ENCODE measurements around the gene SPTBN2. TPM values are rescaled to one million over a fixed set of nuclear protein-coding genes. Genes with fewer than 3 reads are reported as not detected.
A peak's percentile ranks its signal among the peaks of the same experiment; 100 is the strongest.

The SPTBN2 gene
- total RNA-seq, 4 donors from 2014 or later: 435 to 663 (median 597) TPM

DNA sequence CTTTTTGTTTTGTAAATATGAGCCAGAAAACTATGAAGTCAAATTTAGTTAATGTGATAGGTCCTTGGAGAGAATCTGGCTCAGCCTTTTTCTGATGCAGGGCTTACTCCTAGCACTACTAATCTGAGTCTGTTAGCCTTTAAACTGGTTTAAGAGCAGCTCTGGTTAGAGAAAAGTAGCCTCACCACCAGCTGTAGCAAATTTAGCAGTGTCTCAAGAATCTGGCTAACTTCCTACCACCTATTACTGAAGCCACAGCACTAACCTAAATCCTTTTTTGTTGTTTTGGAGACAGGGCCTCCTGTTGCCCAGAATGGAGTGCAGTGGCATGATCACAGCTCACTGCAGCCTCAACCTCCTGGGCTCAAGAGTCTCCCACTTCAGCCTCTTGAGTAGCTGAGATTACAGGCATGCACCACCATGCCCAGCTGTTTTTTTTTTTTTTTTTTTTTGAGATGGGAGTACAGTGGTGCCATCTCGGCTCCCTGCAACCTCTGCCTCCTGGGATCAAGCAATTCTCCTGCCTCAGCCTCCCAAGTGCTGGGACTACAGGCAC lies 65.2 kb downstream of the SPTBN2 start:
- intact Hi-C loops (cut with DNase I; ENCODE audit: low total_unique reads): no loop called here

GRCh38 chr11:66659763-66660162 lies 69.3 kb downstream of the SPTBN2 start:
- WGBS, 2 donors: 57 to 64% methylated on average over 2 of the region's 2 CpGs
- no peak overlapping the region for H3K4me3 ChIP-seq (ENCODE audit: low read depth, poor library complexity, severe bottlenecking)
- TF ChIP-seq, protein P1, sequence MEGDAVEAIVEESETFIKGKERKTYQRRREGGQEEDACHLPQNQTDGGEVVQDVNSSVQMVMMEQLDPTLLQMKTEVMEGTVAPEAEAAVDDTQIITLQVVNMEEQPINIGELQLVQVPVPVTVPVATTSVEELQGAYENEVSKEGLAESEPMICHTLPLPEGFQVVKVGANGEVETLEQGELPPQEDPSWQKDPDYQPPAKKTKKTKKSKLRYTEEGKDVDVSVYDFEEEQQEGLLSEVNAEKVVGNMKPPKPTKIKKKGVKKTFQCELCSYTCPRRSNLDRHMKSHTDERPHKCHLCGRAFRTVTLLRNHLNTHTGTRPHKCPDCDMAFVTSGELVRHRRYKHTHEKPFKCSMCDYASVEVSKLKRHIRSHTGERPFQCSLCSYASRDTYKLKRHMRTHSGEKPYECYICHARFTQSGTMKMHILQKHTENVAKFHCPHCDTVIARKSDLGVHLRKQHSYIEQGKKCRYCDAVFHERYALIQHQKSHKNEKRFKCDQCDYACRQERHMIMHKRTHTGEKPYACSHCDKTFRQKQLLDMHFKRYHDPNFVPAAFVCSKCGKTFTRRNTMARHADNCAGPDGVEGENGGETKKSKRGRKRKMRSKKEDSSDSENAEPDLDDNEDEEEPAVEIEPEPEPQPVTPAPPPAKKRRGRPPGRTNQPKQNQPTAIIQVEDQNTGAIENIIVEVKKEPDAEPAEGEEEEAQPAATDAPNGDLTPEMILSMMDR (IDR thresholded peaks at IDR 0.05): no peak
- no peak for TF ChIP-seq POLR2A (IDR thresholded peaks at IDR 0.05)
- intact Hi-C loops (cut with DNase I; ENCODE audit: low total_unique reads): no loop called here
- DNase-seq (ENCODE audit: low spot score in 2 of 2): no peak

More for the DNA sequence above, 65.2 kb downstream of the SPTBN2 start:
- H3K4me3 ChIP-seq (ENCODE audit: low read depth, poor library complexity, severe bottlenecking): no peak overlapping the region
- TF ChIP-seq, protein P1 (IDR thresholded peaks at IDR 0.05): no peak
- no peak for TF ChIP-seq POLR2A (IDR thresholded peaks at IDR 0.05)
- 100% methylated on average over 1 of the region's 1 CpG for whole genome bisulfite sequencing, 2 donors
- peak in 1 of 2 donors; percentile 15 for DNase-seq (ENCODE audit: low spot score in 2 of 2)

GRCh38 chr11:66653123-66653522 lies 75.9 kb downstream of the SPTBN2 start:
- intact Hi-C loops (cut with DNase I; ENCODE audit: low total_unique reads): no loop called here
- DNase-seq (ENCODE audit: low spot score in 2 of 2): no peak
- TF ChIP-seq POLR2A (IDR thresholded peaks at IDR 0.05): no peak
- TF ChIP-seq, protein P1 (IDR thresholded peaks at IDR 0.05): no peak
- no peak overlapping the region for H3K4me3 ChIP-seq (ENCODE audit: low read depth, poor library complexity, severe bottlenecking)
- WGBS, 2 donors: 88% methylated on average over 6 of the region's 6 CpGs

- H3K4me3 ChIP-seq (ENCODE audit: low read depth, poor library complexity, severe bottlenecking): no peak overlapping the region
- no peak for TF ChIP-seq POLR2A (IDR thresholded peaks at IDR 0.05)
- TF ChIP-seq, protein P1 (IDR thresholded peaks at IDR 0.05): no peak
- intact Hi-C loops (cut with DNase I; ENCODE audit: low total_unique reads): no loop called here
- DNase-seq (ENCODE audit: low spot score in 2 of 2): no peak
- 86 to 87% methylated on average over 7 of the region's 7 CpGs for WGBS, 2 donors
Observed at GRCh38 chr11:66652651-66653050, 76.4 kb downstream of the SPTBN2 start.

- 80 to 82% methylated on average over 2 of the region's 2 CpGs for WGBS, 2 donors
- no peak for TF ChIP-seq POLR2A (IDR thresholded peaks at IDR 0.05)
- TF ChIP-seq, protein P1 (IDR thresholded peaks at IDR 0.05): no peak
- intact Hi-C loops (cut with DNase I; ENCODE audit: low total_unique reads): no loop called here
Observed at GRCh38 chr11:66651016-66651415, 78.0 kb downstream of the SPTBN2 start.

GRCh38 chr11:66649903-66650302 lies 79.1 kb downstream of the SPTBN2 start:
- intact Hi-C loops (cut with DNase I; ENCODE audit: low total_unique reads): no loop called here
- WGBS, 2 donors: 92 to 93% methylated on average over 5 of the region's 5 CpGs
- DNase-seq (ENCODE audit: low spot score in 2 of 2): no peak
- TF ChIP-seq POLR2A (IDR thresholded peaks at IDR 0.05): no peak
- TF ChIP-seq, protein P1 (IDR thresholded peaks at IDR 0.05): no peak
- H3K4me3 ChIP-seq (ENCODE audit: low read depth, poor library complexity, severe bottlenecking): no peak overlapping the region

More at GRCh38 chr11:66651016-66651415, 78.0 kb downstream of the SPTBN2 start:
- DNase-seq (ENCODE audit: low spot score in 2 of 2): no peak
- H3K4me3 ChIP-seq (ENCODE audit: low read depth, poor library complexity, severe bottlenecking): no peak overlapping the region
